Measurements from ENCODE around the gene P3R3URF. TPM values are rescaled to one million over a fixed set of nuclear protein-coding genes. Genes with fewer than 3 reads are reported as not detected.

The P3R3URF gene
- total RNA-seq, 1 donor from 2014 or later: not detected

DNA sequence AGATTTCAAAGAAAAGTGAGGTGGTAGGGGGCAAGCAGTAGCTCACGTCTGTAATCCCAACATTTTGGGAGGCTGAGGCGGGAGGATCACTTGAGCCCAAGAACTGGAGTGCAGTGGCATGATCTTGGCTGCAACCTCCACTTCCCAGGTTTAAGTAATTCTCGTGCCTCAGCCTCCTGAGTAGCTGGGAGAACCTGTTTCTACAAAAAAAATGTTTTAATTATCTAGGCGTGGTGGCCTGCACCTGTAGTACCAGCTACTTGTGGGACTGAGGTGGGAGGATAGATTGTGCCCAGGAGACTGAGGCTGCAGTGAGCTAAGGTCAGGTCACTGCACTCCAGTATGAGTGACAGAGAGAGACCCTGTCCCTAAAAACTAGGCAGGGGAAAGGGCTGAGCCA is 4.0 kb downstream of the P3R3URF start:
- DNase-seq (ENCODE audit: low spot score): no peak

DNA sequence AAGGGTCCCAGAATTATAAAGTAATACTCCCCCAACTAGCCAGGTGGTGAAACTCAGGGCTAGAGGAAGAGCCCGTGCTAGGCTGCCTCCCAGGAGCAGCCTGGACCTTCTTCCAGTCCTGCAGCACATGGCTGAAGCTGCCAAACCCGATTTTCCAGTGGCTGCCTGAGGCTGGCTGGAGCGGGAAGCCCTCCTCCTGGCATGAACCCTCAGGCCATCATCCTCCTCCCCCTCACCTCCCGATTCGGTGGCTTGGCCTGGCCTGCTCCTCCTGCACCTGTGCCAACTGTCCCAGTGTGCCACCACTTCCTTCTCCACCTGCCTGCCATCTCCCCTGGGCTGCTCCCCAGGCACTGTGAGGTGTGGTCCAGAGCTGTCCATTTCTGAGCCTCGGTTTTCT is 4.4 kb downstream of the P3R3URF start:
- no peak for DNase-seq (ENCODE audit: low spot score)

DNA sequence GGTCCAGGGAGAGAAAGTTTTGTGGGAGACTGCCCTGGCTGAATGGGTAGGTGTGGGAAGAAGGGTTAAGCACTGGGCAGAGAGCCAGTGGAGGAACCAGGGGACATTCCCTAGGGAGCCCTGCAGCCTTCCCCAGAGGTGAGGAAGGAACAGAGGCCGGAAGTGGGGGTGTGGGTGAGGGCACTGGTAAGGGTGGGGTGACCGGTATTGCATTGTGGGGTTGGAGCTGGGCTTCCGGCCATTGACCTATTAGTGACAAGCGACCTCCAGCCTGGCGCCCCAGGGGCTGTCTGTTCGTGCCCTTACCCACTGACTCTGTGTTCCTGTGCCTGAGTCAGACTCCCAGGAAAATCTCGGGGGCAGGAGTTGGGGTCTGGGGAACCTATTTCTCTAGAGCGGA is 4.9 kb downstream of the P3R3URF start:
- no peak for DNase-seq (ENCODE audit: low spot score)

DNA sequence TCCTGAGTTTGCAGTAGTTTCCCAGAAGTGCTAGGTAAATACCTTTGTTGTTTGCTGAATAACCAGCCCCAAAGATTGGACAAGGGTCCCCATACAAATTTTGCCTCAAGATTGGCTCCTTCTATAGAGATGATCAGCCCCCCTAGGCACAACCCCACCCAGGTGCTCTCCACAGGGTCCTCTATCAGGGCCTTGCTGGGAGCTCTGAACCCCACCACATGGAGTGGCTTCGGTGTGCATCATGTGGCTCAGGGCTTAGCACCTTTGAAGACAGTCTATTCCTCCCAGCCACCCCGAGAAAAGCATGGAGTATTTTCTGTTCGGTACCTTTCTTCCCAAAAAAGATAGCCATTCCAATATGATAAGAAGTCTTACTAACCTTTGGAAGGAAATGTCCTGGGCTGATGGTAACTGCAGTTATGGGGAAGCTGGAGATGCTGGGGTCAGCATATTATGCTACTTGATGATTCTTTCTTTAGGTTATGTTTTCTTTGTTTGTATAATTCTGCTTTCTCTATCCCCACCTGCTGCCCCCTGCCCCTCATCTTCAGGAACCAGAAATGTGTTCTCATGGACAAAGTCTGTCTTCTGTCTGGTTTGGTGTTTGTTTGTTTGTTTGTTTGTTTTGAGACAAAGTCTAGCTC is 6.4 kb downstream of the P3R3URF start:
- DNase-seq (ENCODE audit: low spot score): no peak

- no peak for DNase-seq (ENCODE audit: low spot score)
Observed at GRCh38 chr1:46168477-46168876, 7.8 kb downstream of the P3R3URF start.

GRCh38 chr1:46166521-46167462 is 9.5 kb downstream of the P3R3URF start:
- DNase-seq (ENCODE audit: low spot score): peak; percentile 61

GRCh38 chr1:46160212-46160611 is 16.1 kb downstream of the P3R3URF start:
- no peak for DNase-seq (ENCODE audit: low spot score)

- DNase-seq (ENCODE audit: low spot score): no peak
Observed at GRCh38 chr1:46159516-46159915, 16.8 kb downstream of the P3R3URF start.

DNA sequence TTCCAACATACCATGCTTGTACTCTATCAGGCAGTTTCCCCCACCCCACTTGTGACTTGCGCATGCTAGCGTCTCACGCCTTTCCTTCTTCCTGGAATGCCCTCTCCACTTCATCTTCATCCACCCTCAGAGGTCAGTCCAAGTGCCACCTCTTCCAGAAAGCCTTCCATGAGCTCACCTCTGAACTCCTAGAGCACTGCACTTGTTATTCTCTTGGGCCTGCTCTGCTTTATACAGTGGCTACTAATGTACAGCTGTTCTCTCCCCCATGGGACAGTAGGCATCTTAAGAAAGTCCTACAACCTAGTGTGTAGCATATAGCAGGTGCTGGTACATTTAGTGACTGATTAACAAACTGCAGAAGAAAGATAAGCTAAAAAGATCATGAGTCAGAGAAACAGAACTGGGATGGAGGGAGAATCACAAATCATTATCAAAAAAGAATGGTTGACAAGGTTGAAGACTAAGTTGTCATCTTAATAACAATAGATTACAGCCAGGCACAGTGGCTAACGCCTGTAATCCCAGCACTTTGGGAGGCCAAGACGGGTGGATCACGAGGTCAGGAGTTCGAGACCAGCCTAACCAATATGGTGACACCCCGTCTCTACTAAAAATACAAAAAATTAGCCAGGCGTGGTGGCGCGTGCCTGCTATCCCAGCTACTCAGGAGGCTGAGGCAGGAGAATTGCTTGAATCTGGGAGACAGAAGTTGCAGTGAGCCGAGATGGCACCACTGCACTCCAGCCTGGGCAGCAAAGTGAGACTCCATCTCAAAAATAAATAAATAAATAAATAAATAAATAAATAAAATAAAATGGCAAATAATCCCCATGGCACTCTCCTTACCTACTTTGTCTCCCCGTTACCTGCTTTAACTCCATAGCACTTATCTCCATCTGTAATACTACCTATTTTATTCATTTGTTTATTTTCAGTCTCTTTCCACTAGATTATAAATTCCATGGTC is 17.7 kb downstream of the P3R3URF start:
- DNase-seq (ENCODE audit: low spot score): no peak

- DNase-seq (ENCODE audit: low spot score): no peak
Observed at GRCh38 chr1:46157916-46158311, 18.4 kb downstream of the P3R3URF start.

DNA sequence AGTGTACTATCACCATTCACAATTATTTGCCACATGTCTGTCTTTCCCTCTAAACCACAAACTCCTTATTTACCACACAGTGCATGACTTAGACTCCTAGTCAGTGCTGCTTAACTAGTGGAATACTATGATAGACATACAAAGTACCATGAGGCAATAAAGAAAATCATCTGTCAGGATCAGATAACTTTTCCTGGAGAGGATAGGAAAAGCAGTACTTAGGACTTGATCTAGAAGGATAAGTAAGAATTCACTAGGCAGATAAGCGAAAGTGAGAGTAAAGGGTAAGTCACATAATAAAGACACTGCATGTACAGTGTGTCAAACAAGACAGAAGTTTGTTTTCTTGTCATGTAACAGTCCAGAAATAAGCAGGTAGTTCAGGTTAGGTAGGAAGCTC is 22.6 kb downstream of the P3R3URF start:
- DNase-seq (ENCODE audit: low spot score): no peak

DNA sequence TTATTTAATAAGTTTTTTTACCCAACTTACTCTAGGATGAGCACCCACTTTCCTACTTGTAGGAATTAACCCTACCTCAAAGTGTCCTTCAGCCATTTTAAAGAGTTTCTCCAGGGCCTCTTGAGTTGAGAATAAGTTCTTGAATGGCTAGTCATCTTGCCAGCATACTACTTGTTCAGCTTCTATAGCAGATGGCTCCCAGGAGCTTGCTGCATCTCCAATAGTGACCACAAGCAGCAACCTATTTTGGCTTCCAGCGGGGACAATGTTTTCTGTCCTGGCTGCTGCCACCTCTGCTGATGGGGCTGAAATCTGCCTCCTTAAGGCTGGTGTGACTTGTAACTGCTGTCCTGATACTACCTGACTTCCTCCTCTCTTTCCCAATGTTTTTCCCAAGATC is 23.1 kb downstream of the P3R3URF start:
- no peak for DNase-seq (ENCODE audit: low spot score)

GRCh38 chr1:46152016-46152415 is 24.3 kb downstream of the P3R3URF start:
- no peak for DNase-seq (ENCODE audit: low spot score)

- DNase-seq (ENCODE audit: low spot score): no peak
Observed at GRCh38 chr1:46150085-46150484, 26.2 kb downstream of the P3R3URF start.

DNA sequence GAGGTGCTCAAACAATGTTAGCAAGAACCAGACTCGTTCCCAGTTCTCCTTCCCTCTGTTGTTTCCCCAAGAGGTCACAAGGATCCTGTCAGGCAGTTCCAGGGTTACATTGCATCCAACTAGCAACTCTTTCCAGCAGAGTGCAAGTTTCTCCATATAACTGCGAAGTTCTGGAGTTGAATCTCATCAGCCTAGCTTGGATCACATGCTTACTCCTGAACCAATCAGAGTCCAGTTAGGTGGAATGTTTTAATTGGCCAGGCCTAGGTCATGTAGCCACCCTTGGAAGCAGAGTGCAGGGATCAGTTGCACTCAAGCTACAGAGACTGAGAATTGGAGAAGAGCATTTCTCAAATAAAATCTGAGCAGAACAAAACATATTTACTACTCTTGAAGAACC is 28.0 kb downstream of the P3R3URF start:
- no peak for DNase-seq (ENCODE audit: low spot score)

DNA sequence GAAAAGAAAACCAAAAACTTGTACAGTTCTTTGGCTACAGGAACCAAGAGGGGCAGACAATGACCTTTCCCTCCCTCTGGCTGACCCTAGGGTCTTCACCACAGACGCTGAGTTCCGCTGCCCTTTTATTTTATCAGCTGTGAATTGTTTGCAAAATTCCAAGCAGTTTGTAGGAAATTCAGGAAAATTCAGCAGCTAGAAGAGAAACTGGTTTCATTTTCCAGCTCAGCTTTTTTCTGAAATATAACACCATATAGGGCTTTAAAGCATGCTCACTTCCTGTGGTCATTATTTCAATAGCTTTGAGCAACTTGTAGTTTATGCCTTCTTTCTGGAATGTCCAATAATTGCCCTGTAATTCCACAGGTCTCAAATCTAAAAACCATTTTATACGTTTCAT is 38.4 kb downstream of the P3R3URF start:
- peak; percentile 20 for DNase-seq (ENCODE audit: low spot score)

DNA sequence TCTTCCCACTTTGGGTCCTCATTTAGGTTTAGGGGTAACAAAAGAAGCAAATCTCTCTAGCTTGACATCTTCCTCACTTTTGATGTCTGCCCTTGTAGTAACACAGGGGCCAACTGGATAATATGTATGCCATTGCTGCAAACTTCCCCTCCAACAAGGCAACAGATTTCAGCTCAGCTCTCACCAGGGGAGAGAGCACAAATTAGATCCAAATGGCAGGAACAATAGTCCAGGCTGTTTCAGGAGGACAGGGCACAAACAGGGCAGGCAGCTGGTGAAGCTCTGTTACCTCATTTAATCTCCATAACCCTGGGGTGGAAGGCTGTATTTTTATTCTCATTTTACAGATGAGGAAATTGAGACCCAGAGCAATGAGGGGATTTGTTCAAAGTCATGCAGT is 39.6 kb downstream of the P3R3URF start:
- DNase-seq (ENCODE audit: low spot score): no peak

- DNase-seq (ENCODE audit: low spot score): peak; percentile 23
Observed at GRCh38 chr1:46134660-46135331, 41.5 kb downstream of the P3R3URF start.

DNA sequence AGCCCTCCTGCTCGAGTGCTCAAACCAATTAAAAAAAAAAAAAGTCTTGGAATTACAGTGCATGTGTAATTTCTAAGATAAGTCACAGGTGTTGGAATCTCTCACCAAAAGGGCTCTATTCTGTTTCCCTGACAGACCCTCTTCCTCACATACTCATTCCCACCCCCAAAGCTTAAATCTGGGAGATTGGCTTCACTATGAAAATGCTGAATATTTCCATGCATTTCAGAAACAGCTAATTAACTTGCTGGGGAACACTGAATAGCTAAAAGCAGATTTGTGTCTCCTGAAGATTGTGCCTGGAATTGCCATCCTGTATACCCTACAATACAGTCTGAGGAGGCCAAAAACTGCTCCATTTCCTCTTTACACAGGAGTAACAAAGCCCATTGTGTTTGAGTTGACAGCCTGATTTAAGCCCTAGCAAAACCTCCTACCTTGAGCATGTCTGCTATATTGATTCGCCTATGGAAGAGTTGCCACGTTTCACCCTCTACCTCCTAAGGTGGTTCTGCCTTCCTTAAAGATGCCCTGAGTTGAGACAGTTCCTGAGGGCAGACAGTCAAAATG is 42.4 kb downstream of the P3R3URF start:
- no peak for DNase-seq (ENCODE audit: low spot score)

GRCh38 chr1:46133181-46133658 is 43.1 kb downstream of the P3R3URF start:
- no peak for DNase-seq (ENCODE audit: low spot score)
